SU-DHL-6 (cell line): ENCODE measurements around the gene ZNF184.
A peak's percentile ranks its signal among the peaks of the same experiment; 100 is the strongest.

ENCODE experiments used
- H2AFZ ChIP-seq: fragments of 200-600 bp; sonication (generic); 2 replicates; pipeline ENCODE4 v1.6.1; 2014; ENCODE audit warnings: low read depth, mild to moderate bottlenecking, moderate library complexity, mixed read lengths, antibody characterized with exemption, low read length; ENCODE audit not compliant: severe bottlenecking
- H3F3A ChIP-seq: fragments of 200-600 bp; shearing (Covaris generic); 2 replicates; pipeline ENCODE4 v1.6.0; 2016; ENCODE audit warnings: antibody characterized with exemption, mild to moderate bottlenecking; ENCODE audit not compliant: insufficient read depth
- H3K27ac ChIP-seq: fragments of 200-600 bp; sonication (generic); 2 replicates; pipeline ENCODE4 v1.5.1; 2016; ENCODE audit warnings: low read depth, mild to moderate bottlenecking, low read length, moderate library complexity, mixed read lengths
- H3K27me3 ChIP-seq: fragments of 200-600 bp; sonication (generic), shearing (Covaris generic); 2 replicates; pipeline ENCODE4 v1.6.0; 2014; ENCODE audit warnings: mild to moderate bottlenecking, low read length
- H3K36me3 ChIP-seq: fragments of 200-600 bp; sonication (generic); 2 replicates; pipeline ENCODE4 v1.6.1; 2014; ENCODE audit warnings: mild to moderate bottlenecking, low read length, mixed read lengths
- H3K4me2 ChIP-seq: fragments of 300-600, 200-600 bp; shearing (Covaris generic), sonication (generic); 2 replicates; pipeline ENCODE4 v1.6.0; 2014; ENCODE audit warnings: low read length, low read depth, mild to moderate bottlenecking; ENCODE audit not compliant: poor library complexity, severe bottlenecking
- H3K4me3 ChIP-seq: fragments of 200-600 bp; sonication (generic); 2 replicates; pipeline ENCODE4 v1.5.1; 2014; ENCODE audit warnings: antibody characterized with exemption, low read length, mild to moderate bottlenecking, mixed read lengths; ENCODE audit not compliant: insufficient read depth, poor library complexity, severe bottlenecking
- H3K79me2 ChIP-seq: fragments of 200-600 bp; sonication (generic); 2 replicates; pipeline ENCODE4 v1.6.1; 2014; ENCODE audit warnings: mild to moderate bottlenecking, low read length, moderate library complexity; ENCODE audit not compliant: insufficient read depth
- H3K9ac ChIP-seq: fragments of 200-600 bp; sonication (generic); 2 replicates; pipeline ENCODE4 v1.7.0; 2014; ENCODE audit warnings: mild to moderate bottlenecking, low read length
- H3K9me2 ChIP-seq: fragments of 200-600 bp; sonication (generic); replicated peaks from 2 replicates; pipeline ENCODE4 v1.6.1; 2014; ENCODE audit warnings: low read length; ENCODE audit not compliant: insufficient read depth
- H3K9me3 ChIP-seq: fragments of 200-600 bp; sonication (generic); 2 replicates; pipeline ENCODE4 v1.6.1; 2014; ENCODE audit warnings: low read length, mixed read lengths; ENCODE audit not compliant: insufficient read depth
- H4K20me1 ChIP-seq: fragments of 200-600 bp; sonication (generic); 2 replicates; pipeline ENCODE4 v1.6.1; 2014; ENCODE audit warnings: low read depth, mild to moderate bottlenecking, antibody characterized with exemption, low read length, moderate library complexity, mixed read lengths
- CTCF ChIP-seq: fragments of 200-600 bp; sonication (generic); IDR thresholded peaks from one replicate; pipeline ENCODE4 v1.5.1; 2017; ENCODE audit warnings: antibody characterized with exemption, mild to moderate bottlenecking, low read length, moderate library complexity; ENCODE audit not compliant: insufficient read depth, poor library complexity, severe bottlenecking
- EZH2phosphoT487 ChIP-seq: fragments of 200-600 bp; sonication (generic), shearing (Covaris generic); conservative IDR thresholded peaks from 2 replicates; pipeline ENCODE4 v1.6.1; 2018; ENCODE audit warnings: mild to moderate bottlenecking, antibody characterized with exemption, low read length, moderate library complexity, mixed read lengths

ZNF184 gene

GRCh38 chr6:27471365-27472115 is 1.4 kb downstream of the ZNF184 start:
- TF ChIP-seq CTCF = no peak
- no peak for TF ChIP-seq EZH2phosphoT487
- peak overlapping the region; percentile 84 for H3K4me3 ChIP-seq
- H3K9ac ChIP-seq = peak overlapping the region; percentile 80
- peaks cover 40% of the 10 kb centered on the region for H3K36me3 ChIP-seq
- H3F3A ChIP-seq = peaks cover 29% of the 10 kb centered on the region
- no peaks in the 10 kb centered on the region for H3K9me2 ChIP-seq
- H3K9me3 ChIP-seq = no peaks in the 10 kb centered on the region
- peak overlapping the region; percentile 93 for H2AFZ ChIP-seq
- H3K4me2 ChIP-seq = peak overlapping the region; percentile 96
- H4K20me1 ChIP-seq = no peaks in the 10 kb centered on the region
- H3K79me2 ChIP-seq = peaks cover 60% of the 10 kb centered on the region
- H3K27ac ChIP-seq = peak overlapping the region; percentile 75
- H3K27me3 ChIP-seq = no peaks in the 10 kb centered on the region

- H3K27me3 ChIP-seq = no peaks in the 10 kb centered on the region
- H3K9me3 ChIP-seq = no peaks in the 10 kb centered on the region
- H2AFZ ChIP-seq = no peak overlapping the region
- H3K4me2 ChIP-seq = peak overlapping the region; percentile 96
- no peaks in the 10 kb centered on the region for H3K9me2 ChIP-seq
- peak overlapping the region; percentile 84 for H3K4me3 ChIP-seq
- H3K27ac ChIP-seq = no peak overlapping the region
- peaks cover 22% of the 10 kb centered on the region for H3F3A ChIP-seq
- peaks cover 52% of the 10 kb centered on the region for H3K36me3 ChIP-seq
- no peaks in the 10 kb centered on the region for H4K20me1 ChIP-seq
- TF ChIP-seq CTCF (no peak), EZH2phosphoT487 (no peak)
- peak overlapping the region; percentile 80 for H3K9ac ChIP-seq
- H3K79me2 ChIP-seq = peaks cover 71% of the 10 kb centered on the region
Observed at GRCh38 chr6:27470023-27470422, 2.9 kb downstream of the ZNF184 start.

- Histone ChIP-seq H3K9me2 (no peaks in the 10 kb centered on the region), H3F3A (peaks cover 15% of the 10 kb centered on the region), H3K79me2 (peaks cover 84% of the 10 kb centered on the region), H3K36me3 (peaks cover 65% of the 10 kb centered on the region), H3K4me2 (peak overlapping the region; percentile 39), H3K9ac (no peak overlapping the region), H3K4me3 (peak overlapping the region; percentile 0), H3K27me3 (no peaks in the 10 kb centered on the region), H2AFZ (no peak overlapping the region), H3K9me3 (no peaks in the 10 kb centered on the region; the same call in 1 of the 2 replicates), H3K27ac (no peak overlapping the region), H4K20me1 (no peaks in the 10 kb centered on the region)
- no peak for TF ChIP-seq CTCF
- no peak for TF ChIP-seq EZH2phosphoT487
Observed at GRCh38 chr6:27468334-27468733, 4.6 kb downstream of the ZNF184 start.
